ENCODE measurements around the gene PCBP3.
A peak's percentile ranks its signal among the peaks of the same experiment; 100 is the strongest.

PCBP3 gene

DNA sequence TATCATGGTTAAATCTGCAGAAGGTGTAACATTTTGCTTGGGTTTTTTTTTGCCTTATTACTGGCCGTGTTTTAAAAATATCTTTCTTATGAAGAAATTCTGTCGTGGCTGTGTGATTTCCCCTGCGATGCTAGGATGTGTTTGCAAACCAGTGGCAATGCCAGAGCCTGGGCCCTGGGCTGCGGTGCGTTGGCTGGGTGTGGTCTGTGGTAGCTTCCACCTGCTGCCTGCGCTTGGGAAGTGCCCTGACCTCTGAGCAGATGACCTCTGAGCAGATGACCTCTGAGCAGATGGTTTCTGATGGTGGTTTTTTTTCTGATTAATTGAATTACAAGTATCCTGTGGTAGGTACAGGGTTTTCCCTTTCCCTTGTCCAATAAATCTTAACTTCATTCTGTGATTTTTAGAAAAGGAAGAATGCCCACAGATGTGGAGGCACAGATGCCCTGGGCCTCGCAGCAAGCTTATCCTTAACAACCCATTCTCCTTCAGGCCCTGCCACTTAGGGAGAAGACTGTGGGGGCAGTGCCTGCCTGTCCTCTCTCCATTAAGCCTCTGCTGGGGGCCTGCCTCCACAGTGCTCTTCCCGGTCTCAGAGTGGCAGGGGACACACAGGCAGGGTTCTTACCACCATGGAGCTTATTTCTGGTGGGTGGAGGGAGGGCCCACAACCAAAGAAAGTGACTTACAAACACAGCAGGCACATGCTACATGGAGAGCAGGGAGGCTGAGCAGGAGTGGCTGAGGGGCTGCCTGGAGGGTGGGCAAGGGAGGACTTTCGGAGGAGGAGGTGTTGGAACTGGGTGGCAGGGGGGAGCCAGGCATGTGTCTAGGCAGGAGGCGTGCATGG, 81.7 kb downstream of the PCBP3 start:
- DNase-seq, result no peak

DNA sequence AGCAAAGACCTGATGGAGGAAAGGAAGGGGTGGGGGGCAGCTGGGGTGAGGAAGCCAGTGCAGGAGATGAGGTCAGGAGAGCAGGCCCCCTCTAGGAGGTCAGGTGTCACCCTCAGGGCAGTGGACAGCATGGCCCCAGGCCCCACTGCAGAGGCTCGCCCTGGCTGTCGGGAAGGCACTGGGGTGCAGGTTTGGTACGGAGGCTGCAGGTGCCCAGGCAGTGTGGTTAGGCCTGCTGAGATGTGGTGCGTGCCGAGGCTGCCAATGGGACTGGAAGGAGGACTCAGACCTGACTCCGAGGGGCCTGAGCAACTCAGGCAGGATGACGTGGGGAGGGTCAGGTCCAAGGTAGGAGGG, 82.3 kb downstream of the PCBP3 start:
- no peak for DNase-seq

DNA sequence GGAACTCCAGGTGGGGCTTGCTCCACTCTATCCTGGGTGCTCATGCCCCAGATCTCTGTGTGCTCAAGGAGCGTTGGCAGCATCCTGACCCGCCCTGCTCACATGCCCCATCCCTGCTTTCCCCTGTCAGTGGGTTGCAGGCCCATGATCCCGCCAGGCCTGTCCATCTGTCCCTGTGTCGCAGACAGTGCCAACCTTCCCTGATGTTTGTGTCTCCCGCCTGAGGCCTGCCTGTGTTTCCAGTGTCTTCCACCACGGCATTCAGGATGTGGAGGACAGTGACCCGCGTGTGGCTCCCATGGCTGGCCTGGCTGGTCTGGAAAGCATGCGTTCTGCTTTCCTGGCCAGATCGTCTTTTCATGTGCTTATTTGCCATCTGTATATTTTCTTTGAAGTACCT, 82.9 kb downstream of the PCBP3 start:
- no peak for DNase-seq

DNA sequence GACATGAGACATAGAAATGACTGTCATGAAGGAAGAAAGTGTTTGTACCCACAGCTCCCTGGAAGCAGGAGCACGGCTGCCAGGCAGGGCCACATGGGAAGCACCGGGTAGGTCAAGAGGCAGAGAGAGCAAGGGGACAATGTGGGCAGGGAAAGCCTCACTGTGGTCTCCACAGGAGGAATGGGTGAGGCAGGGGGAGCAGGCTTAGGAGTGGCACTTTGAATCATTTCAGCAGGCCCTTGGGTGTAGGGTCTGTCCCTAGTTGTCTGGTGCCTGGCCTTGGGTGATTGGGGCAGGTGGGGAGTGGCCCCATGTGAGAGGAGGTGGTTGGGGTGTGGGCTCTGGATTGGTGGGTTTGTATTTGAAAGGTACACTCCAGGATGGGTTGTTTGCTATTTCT, 83.9 kb downstream of the PCBP3 start:
- DNase-seq, result no peak

DNA sequence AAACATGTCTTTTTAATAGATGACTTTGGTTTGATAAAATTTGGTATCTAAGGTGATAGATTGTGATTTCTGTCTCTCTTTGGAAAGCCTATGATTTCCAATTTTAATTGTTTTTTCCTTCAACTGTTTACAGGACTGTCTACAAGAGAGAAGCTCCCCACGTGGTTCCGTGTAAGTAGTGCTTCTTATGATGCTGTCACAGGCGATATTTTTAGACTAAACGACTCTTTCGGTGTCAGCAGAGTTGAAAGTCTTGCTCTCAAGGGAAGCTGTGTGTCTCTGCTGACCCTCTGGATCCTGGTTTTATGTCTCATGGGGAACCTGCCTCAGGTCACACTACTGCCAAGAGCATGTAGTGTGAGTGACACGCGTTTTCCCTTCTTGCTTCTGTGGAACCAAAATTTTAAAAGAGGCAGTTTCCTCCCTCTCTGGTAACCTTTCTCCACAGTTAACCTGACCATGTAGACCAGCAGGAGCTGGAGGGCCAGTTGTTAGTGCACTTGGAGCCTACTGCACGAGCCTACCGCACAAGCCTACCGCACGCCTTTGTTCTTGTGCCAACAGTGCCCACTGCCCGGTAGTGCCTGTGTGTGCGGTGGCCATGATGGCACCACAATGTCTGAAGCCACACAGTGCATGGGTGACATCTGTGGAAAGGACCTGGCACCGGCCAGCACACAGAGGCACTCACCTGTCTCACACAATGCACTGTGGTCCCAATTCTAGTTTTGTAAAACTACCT, 91.9 kb downstream of the PCBP3 start:
- DNase-seq, result no peak

DNA sequence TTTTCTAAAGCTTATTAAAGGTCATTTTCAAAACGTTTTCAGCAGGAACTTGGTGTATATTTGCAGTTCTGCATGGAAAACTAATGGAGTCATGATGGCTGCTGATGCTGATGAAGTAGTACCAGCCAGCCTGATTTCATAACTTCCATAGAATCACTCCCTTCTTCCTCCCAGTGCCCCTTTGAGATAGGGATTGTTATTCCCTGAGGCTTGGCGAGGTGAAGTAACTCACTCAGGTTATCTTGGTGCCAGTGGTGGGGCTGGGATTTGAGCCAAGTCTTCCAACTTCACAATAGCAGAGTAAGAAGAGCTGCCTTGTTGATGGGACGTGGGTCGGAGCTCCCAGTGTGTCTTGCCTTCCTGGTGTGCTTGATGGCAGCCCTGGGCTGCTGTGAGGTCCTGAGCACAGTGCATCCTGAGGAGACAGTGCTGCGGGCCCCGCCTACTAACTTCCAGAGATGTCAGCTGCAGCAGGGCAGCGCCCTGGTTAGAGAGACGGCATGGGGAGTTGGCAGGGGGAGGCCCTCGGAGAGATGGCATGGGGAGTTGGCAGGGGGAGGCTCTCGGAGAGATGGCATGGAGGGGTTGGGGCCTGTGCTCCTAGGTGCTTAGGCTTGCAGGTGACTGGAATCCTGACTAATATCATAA, 92.6 kb downstream of the PCBP3 start:
- no peak for DNase-seq

DNA sequence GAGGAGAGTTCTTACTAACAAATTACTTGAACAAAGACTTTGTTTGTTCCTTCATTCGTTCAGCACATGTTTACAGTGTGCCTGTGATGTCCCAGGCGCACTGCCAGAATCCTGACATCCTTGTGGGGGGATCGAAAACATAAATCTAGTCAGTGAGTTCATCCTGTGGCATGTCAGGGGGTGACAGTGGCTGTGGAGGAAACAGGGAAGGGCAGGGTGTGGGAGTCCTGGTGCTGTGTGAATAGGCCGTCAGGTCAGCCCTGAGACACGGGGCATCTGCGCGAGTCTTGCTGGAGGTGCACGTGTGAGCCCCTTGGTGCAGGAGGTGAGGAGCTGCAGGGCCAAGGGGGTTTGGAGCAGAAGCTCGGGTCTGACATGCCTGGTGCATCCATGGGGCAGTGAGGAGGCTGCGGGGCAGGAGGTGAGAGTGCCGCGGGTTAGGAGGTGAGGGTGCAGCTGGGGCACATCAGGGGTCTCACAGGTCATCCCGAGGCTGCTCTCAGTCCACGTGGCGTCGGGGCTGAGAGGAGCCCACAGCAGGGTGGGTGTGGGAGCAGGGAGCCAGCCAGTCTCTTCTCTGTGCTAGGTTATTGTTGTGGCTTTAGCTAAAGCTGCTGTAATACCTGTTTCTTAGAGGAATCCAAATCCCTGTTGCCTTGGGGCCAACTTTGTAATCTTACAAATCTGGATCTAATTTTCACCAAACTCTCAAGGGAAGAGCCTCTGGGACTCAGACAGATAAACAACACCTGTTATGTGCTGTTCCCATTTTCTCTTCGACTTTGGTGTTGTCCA, 93.4 kb downstream of the PCBP3 start:
- no peak for DNase-seq

DNA sequence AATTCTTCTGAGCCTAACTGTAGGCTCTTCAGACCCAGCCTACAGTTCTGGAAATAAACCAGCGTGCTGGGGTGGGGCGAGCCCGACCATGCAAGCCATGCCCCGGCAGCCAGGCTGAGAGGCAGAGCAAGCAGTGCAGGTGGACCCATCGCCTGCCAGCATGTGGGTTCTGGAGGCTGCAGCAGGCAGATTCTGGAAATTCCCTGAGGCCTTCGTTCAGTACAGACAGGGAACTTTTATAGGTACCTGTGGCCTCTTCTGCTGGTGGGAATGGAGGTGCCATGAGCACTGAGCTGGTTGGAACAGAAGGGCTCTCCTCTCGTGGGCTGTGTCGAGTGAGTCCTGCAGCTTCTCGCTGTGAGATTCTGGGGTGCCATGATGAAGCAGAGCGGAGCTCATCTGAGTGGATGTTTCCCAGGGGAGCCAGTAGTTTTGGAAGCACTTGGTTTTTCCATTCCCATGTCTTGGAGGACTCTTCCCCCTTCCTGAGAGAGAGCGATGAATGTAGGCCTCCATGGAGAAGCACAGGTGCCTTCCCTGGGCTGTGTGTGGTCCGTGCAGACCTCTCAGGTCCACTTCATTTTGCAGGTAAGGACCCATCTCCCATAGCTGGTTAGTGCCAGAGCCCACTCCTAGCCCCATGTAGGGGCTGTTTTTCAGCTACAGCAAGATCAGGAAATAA, 94.1 kb downstream of the PCBP3 start:
- no peak for DNase-seq

DNA sequence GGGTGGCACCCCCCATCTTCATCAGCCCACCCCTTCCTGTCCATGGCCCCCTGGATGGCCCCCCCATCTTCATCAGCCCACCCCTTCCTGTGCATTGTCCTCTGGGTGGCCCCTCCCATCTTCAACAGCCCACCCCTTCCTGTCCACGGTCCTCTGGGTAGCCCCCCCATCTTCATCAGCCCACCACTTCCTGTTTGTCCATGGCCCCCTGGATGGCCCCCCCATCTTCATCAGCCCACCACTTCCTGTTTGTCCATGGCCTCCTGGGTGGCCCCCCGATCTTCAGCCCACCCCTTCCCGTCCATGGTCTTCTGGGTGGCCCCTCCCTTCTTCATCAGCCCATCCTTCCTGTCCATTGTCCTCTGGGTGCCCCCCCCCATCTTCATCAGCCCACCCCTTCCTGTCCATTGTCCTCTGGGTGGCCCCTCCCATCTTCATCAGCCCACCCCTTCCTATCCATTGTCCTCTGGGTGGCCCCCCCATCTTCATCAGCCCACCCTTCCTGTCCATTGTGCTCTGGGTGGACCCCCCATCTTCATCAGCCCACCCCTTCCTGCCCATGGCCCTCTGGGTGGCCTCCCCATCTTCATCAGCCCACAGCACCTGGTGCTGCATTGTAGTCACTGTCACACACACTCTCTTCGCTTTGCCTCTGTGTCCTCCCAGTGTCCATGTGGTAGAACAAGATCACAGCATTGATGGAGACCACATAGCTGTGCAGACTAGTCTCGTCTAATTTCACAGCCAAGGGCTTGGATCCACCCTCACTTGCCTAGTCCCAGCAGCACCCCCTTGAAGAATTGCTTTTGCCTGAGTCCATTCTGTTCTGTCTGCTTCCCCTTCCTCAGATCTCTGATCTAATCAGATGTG, 95.9 kb downstream of the PCBP3 start:
- no peak for DNase-seq

DNA sequence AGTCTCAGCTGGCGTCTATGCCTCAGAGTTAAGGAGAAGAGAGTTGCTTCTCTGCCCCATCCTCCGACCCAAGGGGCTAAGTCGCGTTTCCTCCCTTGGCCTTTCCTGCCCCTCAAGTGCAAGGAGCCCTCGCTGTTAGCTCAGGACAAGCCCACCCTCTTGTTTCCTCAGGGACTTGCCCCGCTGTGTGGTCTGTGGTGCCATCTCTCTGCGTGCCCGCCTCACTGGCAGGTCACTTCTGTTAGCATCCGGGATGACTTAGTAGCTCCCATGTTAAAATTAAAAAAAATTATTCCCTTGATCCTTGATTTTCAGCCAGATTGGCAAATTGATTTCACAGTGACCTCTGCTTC, 96.5 kb downstream of the PCBP3 start:
- no peak for DNase-seq

DNA sequence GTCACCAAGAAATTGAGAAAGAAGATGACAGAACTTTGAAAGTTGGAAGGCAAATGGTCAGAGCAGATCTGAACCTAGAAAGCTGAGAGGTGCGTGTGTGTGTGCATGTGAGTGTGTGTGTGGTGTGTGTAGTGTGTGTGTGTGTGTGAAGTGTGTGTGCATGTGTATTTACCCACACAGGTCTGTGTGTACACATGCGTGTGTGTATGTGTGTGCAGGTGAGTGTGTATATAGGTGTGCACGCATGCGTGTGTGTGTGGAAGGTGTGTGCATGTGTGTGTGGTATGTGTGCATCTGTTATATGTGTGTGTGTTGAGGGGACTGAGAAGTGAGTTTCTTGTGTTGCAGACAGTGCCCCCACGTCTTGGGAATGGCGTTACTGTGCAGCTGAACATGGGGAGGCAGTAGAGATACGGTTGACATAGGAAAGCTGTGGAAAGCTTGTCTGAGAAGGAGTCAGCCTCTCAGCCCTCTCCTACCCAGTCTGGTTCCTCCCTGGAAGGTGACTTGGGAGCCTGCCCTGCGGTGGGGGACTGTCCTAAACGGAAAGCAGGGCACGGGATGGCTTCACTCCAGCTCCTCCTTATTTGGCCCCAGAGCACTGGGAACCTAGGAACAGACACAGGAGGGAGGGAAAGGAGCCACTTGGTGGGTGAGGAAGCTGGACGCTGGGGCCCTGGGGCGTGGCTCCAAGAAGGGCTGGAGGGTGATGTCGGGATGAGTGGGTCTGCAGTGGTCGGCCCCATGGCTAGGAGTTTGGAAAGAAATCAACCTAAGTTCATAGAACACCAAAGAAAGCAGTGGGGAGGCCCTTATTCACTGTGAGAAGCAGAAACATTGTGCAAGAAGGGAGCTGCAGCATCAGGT, 97.2 kb downstream of the PCBP3 start:
- DNase-seq, result no peak

DNA sequence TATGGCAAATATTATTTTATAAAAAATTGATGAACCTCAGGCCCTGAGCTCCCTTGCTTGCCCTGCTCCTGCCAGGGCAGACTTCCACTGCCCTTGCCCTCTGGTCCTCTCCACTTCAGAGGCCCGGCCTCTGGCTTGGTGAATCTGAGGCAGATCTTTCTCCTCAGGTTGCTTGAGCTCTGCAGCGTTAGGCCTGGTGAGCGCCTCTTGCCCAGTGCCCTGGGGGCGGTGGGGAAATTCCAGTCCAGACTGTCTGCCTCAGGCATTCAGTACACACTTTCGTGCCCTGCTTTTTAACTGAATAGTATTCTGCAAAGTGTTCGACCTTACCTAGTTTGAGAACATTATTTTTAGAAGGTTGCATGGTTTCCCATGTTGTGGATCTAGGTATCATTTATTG, 98.2 kb downstream of the PCBP3 start:
- no peak for DNase-seq

DNA sequence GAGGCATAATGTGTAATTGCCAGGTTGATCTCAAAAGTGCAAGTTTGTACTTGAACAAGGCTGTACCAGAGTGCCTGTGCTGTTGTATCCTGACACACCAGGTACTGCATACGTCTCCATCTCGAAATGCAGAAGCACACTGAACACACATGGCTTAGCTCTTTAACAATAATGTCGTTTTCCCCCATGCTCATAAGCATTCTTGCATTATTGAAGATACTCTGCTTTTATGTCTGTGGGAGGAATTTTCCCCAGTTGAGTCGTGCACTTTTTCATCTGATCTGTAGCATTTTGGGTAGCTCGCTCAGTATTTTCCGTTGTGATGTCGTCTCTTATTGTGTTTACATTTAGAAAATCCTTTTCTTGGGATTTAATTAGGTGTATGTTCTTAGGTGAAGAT, 98.7 kb downstream of the PCBP3 start:
- no peak for DNase-seq

DNA sequence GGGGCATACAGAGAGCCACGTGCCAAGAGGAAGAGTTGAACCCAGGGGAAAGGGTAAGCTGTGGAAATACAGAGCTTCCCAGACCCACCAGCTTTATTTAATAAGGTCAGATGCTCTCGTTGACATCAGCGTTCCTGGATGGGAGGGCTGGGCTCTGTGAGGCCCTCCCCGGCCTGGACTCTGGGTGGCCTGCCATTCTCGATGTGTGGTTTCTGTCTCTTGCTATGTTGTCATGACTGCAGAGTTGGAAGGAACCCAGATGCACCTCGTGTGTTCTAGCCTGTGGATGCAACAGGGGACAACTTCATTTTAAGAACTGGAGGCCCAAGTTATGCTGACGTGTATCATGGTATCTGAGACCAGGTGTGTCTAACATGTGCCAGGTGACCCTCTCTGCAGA, 101.7 kb downstream of the PCBP3 start:
- no peak for DNase-seq

DNA sequence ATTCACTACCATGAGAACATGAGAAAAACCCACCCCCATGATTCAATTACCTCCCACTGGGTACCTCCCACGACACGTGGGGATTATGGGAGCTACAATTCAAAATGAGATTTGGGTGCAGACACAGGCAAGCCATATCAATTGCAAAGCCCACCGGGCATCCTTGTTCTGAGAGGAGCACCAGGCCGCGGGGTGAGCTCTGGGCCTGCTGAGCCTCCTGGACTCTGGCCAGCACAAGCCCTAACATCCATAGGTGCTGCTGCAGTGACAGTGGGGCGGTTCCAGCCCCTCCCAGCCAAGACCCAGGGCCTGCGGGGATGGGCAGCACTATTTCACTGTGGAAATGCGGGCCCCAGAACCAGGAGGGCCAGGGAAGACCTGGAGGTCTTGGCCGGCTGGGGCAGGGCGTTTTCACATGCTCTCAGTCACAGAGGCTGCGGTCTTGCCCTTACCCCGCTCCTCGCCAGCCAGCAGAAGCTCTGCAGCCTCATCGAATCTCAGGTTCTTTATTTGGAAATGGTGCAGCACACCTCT, 103.8 kb downstream of the PCBP3 start:
- DNase-seq, result peak in 3 of 56 donors; percentile 13 to 27 (median 13)

DNA sequence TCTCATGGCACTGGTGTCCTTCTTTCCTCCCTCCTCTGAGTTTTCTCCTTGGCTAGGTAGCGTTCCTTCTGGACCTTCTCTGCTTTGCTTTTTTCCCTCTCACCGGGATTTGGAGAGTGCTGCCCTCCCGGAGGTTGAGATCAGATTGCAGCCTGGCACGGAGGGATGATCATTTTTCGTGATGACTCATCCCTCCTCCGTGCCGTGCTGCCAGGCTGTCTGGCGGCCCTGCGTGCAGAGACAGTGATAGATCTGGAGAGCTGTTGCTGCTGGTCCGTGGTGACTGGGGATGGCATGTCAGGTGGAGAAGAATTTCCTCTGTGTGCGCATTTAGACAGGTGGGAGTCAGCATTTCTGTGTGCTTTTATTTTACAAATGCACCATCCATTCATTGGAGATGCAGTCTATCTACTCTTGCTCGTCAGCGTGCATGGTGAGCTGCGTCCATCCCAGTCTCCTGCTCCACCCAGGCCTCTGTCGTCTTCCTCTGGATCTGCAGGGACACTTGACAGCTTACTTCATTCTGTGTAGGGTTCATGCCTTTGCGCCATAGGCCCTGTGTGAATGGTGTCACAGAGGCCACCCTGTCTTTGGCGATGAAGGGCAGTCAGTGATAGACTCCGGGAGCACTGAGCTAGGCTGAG, 104.4 kb downstream of the PCBP3 start:
- DNase-seq, result peak in 22 of 56 donors; percentile 15 to 75 (median 44)

DNA sequence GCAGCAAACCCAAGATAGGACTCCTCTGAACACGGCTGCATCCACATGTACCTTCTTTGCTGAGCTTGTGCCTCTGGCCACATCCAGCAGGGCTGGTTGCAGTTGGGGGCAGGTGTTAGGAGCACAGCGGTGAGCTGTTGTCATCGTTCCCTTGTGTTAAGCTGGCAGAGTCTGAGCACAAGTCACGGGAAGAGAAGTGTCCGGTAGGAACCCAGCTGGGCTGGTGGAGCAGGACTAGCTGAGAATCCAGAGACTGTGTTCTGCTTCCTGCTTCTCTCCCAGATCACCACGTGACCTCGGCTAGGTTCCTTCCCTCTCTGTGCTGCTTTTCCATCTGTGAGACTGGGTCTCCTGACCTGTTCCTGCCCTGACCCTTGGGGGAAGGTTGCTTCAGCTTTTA, 105.1 kb downstream of the PCBP3 start:
- no peak for DNase-seq

DNA sequence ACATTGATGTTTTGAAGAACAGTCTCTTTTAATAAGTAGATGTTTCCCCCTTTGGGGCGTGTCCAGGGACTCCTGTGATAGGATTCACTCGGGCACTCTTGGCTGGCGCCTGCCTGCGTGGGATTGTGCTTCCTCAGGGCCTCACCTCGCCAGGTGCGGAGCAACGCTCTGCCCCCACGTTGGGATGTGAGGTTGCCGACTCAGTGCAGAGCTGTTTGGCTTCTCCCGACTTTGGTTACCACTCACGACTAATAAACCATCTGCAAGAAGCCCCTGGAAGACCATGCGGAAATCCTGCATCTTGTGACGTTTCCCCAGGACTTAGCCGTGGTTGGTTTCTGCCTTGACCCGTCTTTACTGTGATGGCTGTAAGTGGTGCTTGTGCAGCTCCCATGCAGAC, 106.4 kb downstream of the PCBP3 start:
- DNase-seq, result no peak
